Measurements from ENCODE around the gene ZDHHC1.

The ZDHHC1 gene

DNA sequence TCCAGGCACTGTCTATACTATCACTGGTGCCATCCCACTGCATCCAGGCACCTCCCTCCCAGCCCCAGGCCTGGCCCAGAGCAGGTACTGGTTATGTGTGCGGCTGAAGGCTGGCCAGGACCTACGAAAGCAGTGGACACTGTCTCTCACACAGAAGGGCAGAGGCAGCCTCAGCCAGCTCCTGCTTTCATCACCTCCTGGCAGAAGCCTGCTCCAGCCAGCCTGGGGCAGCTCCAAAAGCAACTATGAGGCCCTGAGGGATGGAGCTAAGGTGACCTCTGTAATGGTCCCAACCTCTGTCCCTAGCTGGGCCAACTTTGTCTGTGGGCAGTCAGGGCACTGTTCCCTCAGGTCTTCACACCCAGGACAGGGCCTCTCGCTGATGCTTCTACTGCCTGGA lies 33.5 kb upstream of the ZDHHC1 start:
- no peaks in the 10 kb centered on the region for H3K36me3 ChIP-seq (ENCODE audit: control insufficient read depth, insufficient read depth, low read length)
- H3K4me2 ChIP-seq (ENCODE audit: low read length) = no peak overlapping the region
- H3K4me1 ChIP-seq = peaks cover 20% of the 10 kb centered on the region
- no peak overlapping the region for H2AFZ ChIP-seq
- H3K27me3 ChIP-seq (ENCODE audit: control insufficient read depth, insufficient read depth, low read length) = no peaks in the 10 kb centered on the region
- H3K79me2 ChIP-seq = peaks cover 52% of the 10 kb centered on the region
- TF ChIP-seq, protein P1, sequence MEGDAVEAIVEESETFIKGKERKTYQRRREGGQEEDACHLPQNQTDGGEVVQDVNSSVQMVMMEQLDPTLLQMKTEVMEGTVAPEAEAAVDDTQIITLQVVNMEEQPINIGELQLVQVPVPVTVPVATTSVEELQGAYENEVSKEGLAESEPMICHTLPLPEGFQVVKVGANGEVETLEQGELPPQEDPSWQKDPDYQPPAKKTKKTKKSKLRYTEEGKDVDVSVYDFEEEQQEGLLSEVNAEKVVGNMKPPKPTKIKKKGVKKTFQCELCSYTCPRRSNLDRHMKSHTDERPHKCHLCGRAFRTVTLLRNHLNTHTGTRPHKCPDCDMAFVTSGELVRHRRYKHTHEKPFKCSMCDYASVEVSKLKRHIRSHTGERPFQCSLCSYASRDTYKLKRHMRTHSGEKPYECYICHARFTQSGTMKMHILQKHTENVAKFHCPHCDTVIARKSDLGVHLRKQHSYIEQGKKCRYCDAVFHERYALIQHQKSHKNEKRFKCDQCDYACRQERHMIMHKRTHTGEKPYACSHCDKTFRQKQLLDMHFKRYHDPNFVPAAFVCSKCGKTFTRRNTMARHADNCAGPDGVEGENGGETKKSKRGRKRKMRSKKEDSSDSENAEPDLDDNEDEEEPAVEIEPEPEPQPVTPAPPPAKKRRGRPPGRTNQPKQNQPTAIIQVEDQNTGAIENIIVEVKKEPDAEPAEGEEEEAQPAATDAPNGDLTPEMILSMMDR (IDR thresholded peaks at IDR 0.05) = no peak
- no peak overlapping the region for H3K27ac ChIP-seq
- no peak overlapping the region for H3K9ac ChIP-seq
- no peaks in the 10 kb centered on the region for H3K9me3 ChIP-seq (ENCODE audit: control insufficient read depth, low read length)
- H3K4me3 ChIP-seq (ENCODE audit: low read depth, low read length) = no peak overlapping the region

DNA sequence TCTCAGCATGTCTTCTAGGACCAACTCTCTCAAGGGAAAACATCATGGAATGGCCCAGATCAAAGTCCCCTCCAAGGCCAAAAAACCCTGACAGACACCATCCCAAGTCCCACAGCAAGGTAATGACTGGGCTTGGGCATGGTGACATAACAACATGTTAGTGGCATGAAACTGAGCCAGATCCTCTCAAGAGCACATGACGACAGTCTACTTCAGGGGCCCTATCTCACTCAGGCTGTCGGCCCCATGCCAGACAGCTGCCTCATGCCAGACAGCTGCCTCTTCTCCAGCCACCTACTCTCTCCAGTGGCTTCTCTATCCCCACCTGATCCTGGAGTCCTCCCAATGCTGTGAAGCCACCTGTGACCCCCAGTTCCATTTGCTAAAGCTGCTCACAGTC lies 33.1 kb upstream of the ZDHHC1 start:
- Histone ChIP-seq H2AFZ (no peak overlapping the region), H3K27me3 (ENCODE audit: control insufficient read depth, insufficient read depth, low read length) (no peaks in the 10 kb centered on the region), H3K79me2 (peaks cover 49% of the 10 kb centered on the region), H3K9me3 (ENCODE audit: control insufficient read depth, low read length) (no peaks in the 10 kb centered on the region), H3K9ac (no peak overlapping the region), H3K36me3 (ENCODE audit: control insufficient read depth, insufficient read depth, low read length) (no peaks in the 10 kb centered on the region), H3K4me2 (ENCODE audit: low read length) (no peak overlapping the region), H3K27ac (no peak overlapping the region), H3K4me3 (ENCODE audit: low read depth, low read length) (no peak overlapping the region), H3K4me1 (peaks cover 20% of the 10 kb centered on the region)
- TF ChIP-seq, protein P1 (IDR thresholded peaks at IDR 0.05) = no peak

DNA sequence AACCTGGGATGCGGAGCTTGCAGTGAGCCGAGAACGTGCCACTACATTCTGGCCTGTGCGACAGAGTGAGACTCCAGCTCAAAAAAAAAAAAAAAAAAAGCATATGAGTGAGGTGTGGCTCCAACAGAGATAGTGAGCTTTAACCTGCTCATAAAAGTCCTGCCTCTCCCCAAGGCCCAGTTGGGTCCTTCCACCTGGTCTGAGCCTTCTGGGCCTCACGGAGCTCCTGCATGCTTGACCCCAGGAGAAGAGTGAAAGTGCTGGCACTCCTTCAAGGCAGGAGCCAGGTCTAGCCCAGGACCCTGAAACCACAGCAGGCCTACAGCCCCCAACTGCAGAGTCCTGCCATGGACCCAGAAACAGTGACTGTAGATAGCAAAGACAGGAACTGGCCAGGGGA lies 32.3 kb upstream of the ZDHHC1 start:
- Histone ChIP-seq H3K4me3 (ENCODE audit: low read depth, low read length) (no peak overlapping the region), H3K27me3 (ENCODE audit: control insufficient read depth, insufficient read depth, low read length) (no peaks in the 10 kb centered on the region), H2AFZ (no peak overlapping the region), H3K9me3 (ENCODE audit: control insufficient read depth, low read length) (no peaks in the 10 kb centered on the region), H3K27ac (no peak overlapping the region), H3K9ac (no peak overlapping the region), H3K4me1 (peaks cover 23% of the 10 kb centered on the region), H3K36me3 (ENCODE audit: control insufficient read depth, insufficient read depth, low read length) (no peaks in the 10 kb centered on the region), H3K4me2 (ENCODE audit: low read length) (no peak overlapping the region), H3K79me2 (peaks cover 42% of the 10 kb centered on the region)
- TF ChIP-seq, protein P1 (IDR thresholded peaks at IDR 0.05) = no peak

DNA sequence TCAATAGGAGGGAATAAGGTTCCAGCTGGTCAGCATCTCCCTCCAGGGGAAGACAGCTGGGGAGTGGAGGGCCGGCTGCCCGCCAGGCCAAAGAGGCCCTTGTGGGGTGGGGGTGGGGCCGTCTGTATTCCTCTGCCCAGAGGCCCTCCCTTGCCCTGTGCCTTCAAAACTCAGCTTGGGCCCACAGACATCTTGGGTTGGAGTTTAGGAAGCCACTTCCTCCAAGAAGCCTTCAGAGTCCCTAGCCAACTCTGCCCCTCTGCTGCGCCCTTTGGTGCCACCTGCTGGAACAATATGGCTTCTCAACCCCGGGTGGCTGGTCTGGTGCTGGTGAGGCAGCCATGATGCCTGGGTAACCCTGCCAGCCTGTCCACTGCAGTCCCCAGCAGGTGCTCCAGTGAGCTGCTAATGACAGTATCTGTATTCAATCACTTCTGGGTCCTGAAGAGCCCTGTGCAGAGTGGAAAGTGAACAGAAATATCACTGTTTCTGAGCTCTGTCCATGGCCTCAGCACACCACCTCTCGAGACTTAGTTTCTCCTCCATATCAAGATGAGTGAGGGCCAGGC lies 31.3 kb upstream of the ZDHHC1 start:
- Histone ChIP-seq H3K79me2 (peaks cover 32% of the 10 kb centered on the region), H3K36me3 (ENCODE audit: control insufficient read depth, insufficient read depth, low read length) (no peaks in the 10 kb centered on the region), H3K4me2 (ENCODE audit: low read length) (no peak overlapping the region), H3K9ac (no peak overlapping the region), H3K9me3 (ENCODE audit: control insufficient read depth, low read length) (no peaks in the 10 kb centered on the region), H2AFZ (no peak overlapping the region), H3K27ac (no peak overlapping the region), H3K27me3 (ENCODE audit: control insufficient read depth, insufficient read depth, low read length) (no peaks in the 10 kb centered on the region), H3K4me1 (peaks cover 33% of the 10 kb centered on the region), H3K4me3 (ENCODE audit: low read depth, low read length) (no peak overlapping the region)
- TF ChIP-seq, protein P1 (IDR thresholded peaks at IDR 0.05) = peak; percentile 34

DNA sequence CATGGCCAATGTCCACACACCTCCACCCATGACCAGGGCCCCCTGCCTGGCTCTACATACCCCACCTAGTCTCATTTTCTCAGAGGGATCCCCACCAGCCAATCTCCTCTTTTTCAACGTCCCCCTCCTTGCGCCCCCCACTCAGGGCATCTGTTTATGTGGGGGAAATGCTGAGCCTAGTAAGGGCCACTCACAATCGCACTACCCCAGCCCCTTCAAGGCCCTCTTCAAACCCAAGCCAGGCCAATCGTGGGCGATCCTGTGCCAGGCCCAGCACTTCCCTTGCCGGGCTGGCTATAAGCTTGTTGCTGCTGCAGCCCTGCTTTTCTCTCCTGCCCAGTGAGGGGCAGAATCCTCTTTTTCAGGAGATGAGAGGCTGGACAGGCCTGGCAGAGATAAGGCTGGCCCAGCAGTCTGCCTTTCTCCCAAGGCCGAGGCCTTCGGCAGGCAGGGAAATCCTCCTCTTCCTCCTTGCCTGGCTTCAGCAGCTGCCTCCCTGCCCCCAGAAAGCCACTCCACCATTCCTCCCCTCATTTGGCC lies 30.8 kb upstream of the ZDHHC1 start:
- TF ChIP-seq, protein P1 (IDR thresholded peaks at IDR 0.05) = no peak
- Histone ChIP-seq H3K36me3 (ENCODE audit: control insufficient read depth, insufficient read depth, low read length) (no peaks in the 10 kb centered on the region), H3K79me2 (peaks cover 28% of the 10 kb centered on the region), H3K27me3 (ENCODE audit: control insufficient read depth, insufficient read depth, low read length) (no peaks in the 10 kb centered on the region), H2AFZ (no peak overlapping the region), H3K27ac (no peak overlapping the region), H3K9me3 (ENCODE audit: control insufficient read depth, low read length) (no peaks in the 10 kb centered on the region), H3K4me1 (peaks cover 39% of the 10 kb centered on the region), H3K4me2 (ENCODE audit: low read length) (no peak overlapping the region), H3K9ac (no peak overlapping the region), H3K4me3 (ENCODE audit: low read depth, low read length) (no peak overlapping the region)

Data from parathyroid adenoma (tissue), 2 donors.